SU-DHL-6 (cell line): Measurements from ENCODE around the gene RPL18.

Source experiments
- CTCF ChIP-seq: fragments of 200-600 bp; sonication (generic); IDR thresholded peaks from one replicate; pipeline ENCODE4 v1.5.1; 2017; ENCODE audit warnings: antibody characterized with exemption, mild to moderate bottlenecking, low read length, moderate library complexity; ENCODE audit not compliant: insufficient read depth, poor library complexity, severe bottlenecking
- EZH2phosphoT487 ChIP-seq: fragments of 200-600 bp; sonication (generic), shearing (Covaris generic); conservative IDR thresholded peaks from 2 replicates; pipeline ENCODE4 v1.6.1; 2018; ENCODE audit warnings: mild to moderate bottlenecking, antibody characterized with exemption, low read length, moderate library complexity, mixed read lengths

GRCh38 chr19:48573163-48573505 is 45.8 kb downstream of the RPL18 start:
- TF ChIP-seq CTCF (no peak), EZH2phosphoT487 (no peak)
